ENCODE results near the gene TMEM117. TPM values are rescaled to one million over a fixed set of nuclear protein-coding genes. Genes with fewer than 3 reads are reported as not detected.

Gene TMEM117
- polyA plus RNA-seq, 1 donor (not counting 4 experiments of a cell fraction or from before 2014, with no cell fraction given): 8.5 TPM

- Histone ChIP-seq H3K9me3 (ENCODE audit: control insufficient read depth, low read depth, low read length) (no peaks in the 10 kb centered on the region), H3K4me1 (ENCODE audit: control insufficient read depth, extremely low read depth, insufficient read depth, low read length) (no peaks in the 10 kb centered on the region), H3K27me3 (ENCODE audit: control insufficient read depth, extremely low read depth, insufficient read depth, low read length) (no peaks in the 10 kb centered on the region), H3K4me2 (ENCODE audit: control insufficient read depth, extremely low read depth, insufficient read depth, low read depth, low read length) (no peak overlapping the region), H3K4me3 (ENCODE audit: control insufficient read depth in 2 of 3, extremely low read depth in 1 of 3, insufficient read depth in 2 of 3, low read depth in 1 of 3, low read length in 3 of 3) (no peak overlapping the region), H3K79me2 (ENCODE audit: control insufficient read depth, insufficient read depth, low read length) (no peaks in the 10 kb centered on the region), H4K20me1 (ENCODE audit: control insufficient read depth, extremely low read depth, insufficient read depth, low read length) (no peaks in the 10 kb centered on the region), H3K27ac (ENCODE audit: control insufficient read depth, insufficient read depth, low read length) (no peak overlapping the region), H3K9ac (ENCODE audit: control insufficient read depth, extremely low read depth, insufficient read depth, low read length) (no peak overlapping the region), H3K9me1 (ENCODE audit: control insufficient read depth, extremely low read depth, insufficient read depth, low read length) (no peaks in the 10 kb centered on the region), H3K36me3 (ENCODE audit: control insufficient read depth in 2 of 2, extremely low read depth in 1 of 2, insufficient read depth in 2 of 2, low read length in 2 of 2) (no peaks in the 10 kb centered on the region), H2AFZ (ENCODE audit: control insufficient read depth, low read length) (no peak overlapping the region)
- FAIRE-seq: no peak
- no peak for TF ChIP-seq EZH2 (IDR thresholded peaks at IDR 0.05; ENCODE audit: low read length)
- no peak for TF ChIP-seq CTCF (optimal IDR thresholded peaks at IDR 0.05 in 1 of 3, IDR thresholded peaks at IDR 0.05 in 1 of 3, conservative IDR thresholded peaks at IDR 0.05 in 1 of 3; ENCODE audit: extremely low read depth in 1 of 3, insufficient read depth in 2 of 3, low read length in 3 of 3)
- DNase-seq (ENCODE audit: low read depth, low spot score): no peak
- dilution Hi-C loops (cut with MboI; ENCODE audit: extremely low pct_ligation_motif_present, low sequenced_read_pairs): no loop called here
Observed at GRCh38 chr12:44436756-44437155, 600.9 kb downstream of the TMEM117 start.

Other genes starting within 250 kb of the TMEM117 start
- 7.4 to 10.8 TPM (median 7.9 TPM) in 3 replicates for gene PUS7L, start 77.3 kb upstream of the TMEM117 start, polyA plus RNA-seq
- gene IRAK4, start 77.1 kb upstream of the TMEM117 start, polyA plus RNA-seq: 8.7 to 13.9 TPM (median 10.8 TPM) in 3 replicates
- 81.4 to 167 TPM (median 96.2 TPM) in 3 replicates for gene TWF1, start 29.8 kb upstream of the TMEM117 start, polyA plus RNA-seq

All from keratinocyte (primary cell).